ENCODE measurements around the gene COCH. TPM values are rescaled to one million over a fixed set of nuclear protein-coding genes. Genes with fewer than 3 reads are reported as not detected.
A peak's percentile ranks its signal among the peaks of the same experiment; 100 is the strongest.

The COCH gene
- total and polyA plus RNA-seq, 10 of the 15 experiments (the other 5 are each of a cell fraction or from before 2014, with no cell fraction given): 1.8 to 8.3 (median 5.1) TPM

DNA sequence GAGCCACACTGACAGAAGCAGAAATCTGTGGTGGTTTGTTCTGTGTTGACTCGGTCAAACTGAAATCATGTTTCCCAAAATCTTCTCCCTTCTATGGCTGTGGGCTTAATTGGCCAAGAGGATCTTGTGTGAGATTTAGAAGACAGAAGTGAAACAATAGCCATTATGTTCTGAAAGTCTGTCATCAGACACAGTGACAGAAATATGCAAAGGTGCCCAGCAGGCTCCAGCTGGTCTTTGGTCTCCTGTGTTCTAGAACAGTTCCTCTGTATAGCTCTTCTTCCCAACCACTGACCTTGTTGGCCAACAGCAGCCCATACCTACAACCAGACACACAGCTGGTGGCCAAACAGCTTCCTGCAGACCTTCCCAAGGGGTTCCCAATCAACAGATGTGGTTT lies 25.0 kb upstream of the COCH start (continued):
- TF ChIP-seq, protein P1, sequence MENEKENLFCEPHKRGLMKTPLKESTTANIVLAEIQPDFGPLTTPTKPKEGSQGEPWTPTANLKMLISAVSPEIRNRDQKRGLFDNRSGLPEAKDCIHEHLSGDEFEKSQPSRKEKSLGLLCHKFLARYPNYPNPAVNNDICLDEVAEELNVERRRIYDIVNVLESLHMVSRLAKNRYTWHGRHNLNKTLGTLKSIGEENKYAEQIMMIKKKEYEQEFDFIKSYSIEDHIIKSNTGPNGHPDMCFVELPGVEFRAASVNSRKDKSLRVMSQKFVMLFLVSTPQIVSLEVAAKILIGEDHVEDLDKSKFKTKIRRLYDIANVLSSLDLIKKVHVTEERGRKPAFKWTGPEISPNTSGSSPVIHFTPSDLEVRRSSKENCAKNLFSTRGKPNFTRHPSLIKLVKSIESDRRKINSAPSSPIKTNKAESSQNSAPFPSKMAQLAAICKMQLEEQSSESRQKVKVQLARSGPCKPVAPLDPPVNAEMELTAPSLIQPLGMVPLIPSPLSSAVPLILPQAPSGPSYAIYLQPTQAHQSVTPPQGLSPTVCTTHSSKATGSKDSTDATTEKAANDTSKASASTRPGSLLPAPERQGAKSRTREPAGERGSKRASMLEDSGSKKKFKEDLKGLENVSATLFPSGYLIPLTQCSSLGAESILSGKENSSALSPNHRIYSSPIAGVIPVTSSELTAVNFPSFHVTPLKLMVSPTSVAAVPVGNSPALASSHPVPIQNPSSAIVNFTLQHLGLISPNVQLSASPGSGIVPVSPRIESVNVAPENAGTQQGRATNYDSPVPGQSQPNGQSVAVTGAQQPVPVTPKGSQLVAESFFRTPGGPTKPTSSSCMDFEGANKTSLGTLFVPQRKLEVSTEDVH (IDR thresholded peaks at IDR 0.05; ENCODE audit: low read depth, partially characterized antibody): no peak
- TF ChIP-seq ZZZ3 (IDR thresholded peaks at IDR 0.05; ENCODE audit: control insufficient read depth, insufficient read length, low read depth): no peak
- no peak for TF ChIP-seq MXI1 (IDR thresholded peaks at IDR 0.05; ENCODE audit: low read depth, low read length)
- TF ChIP-seq EZH2 (IDR thresholded peaks at IDR 0.05; ENCODE audit: borderline replicate concordance, control insufficient read depth, low read depth, low read length): no peak
- 0 out of 4 replicates have a peak, but pooled peaks of 1 of the 2 experiments have one; percentile 3 for TF ChIP-seq CEBPB (IDR thresholded peaks at IDR 0.05; ENCODE audit: borderline replicate concordance in 1 of 2, low read depth in 2 of 2, low read length in 2 of 2)
- TF ChIP-seq RUNX3 (IDR thresholded peaks at IDR 0.05; ENCODE audit: low read length): peak; percentile 47
- no peak for TF ChIP-seq SMAD5 (IDR thresholded peaks at IDR 0.05; ENCODE audit: low read depth)
- TF ChIP-seq POLR2AphosphoS2 (IDR thresholded peaks at IDR 0.05; ENCODE audit: low read depth, low read length): no peak
- TF ChIP-seq, protein P2, sequence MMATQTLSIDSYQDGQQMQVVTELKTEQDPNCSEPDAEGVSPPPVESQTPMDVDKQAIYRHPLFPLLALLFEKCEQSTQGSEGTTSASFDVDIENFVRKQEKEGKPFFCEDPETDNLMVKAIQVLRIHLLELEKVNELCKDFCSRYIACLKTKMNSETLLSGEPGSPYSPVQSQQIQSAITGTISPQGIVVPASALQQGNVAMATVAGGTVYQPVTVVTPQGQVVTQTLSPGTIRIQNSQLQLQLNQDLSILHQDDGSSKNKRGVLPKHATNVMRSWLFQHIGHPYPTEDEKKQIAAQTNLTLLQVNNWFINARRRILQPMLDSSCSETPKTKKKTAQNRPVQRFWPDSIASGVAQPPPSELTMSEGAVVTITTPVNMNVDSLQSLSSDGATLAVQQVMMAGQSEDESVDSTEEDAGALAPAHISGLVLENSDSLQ (IDR thresholded peaks at IDR 0.05): peak; percentile 51; the same call in 1 of the 2 replicates
- TF ChIP-seq, protein P3, sequence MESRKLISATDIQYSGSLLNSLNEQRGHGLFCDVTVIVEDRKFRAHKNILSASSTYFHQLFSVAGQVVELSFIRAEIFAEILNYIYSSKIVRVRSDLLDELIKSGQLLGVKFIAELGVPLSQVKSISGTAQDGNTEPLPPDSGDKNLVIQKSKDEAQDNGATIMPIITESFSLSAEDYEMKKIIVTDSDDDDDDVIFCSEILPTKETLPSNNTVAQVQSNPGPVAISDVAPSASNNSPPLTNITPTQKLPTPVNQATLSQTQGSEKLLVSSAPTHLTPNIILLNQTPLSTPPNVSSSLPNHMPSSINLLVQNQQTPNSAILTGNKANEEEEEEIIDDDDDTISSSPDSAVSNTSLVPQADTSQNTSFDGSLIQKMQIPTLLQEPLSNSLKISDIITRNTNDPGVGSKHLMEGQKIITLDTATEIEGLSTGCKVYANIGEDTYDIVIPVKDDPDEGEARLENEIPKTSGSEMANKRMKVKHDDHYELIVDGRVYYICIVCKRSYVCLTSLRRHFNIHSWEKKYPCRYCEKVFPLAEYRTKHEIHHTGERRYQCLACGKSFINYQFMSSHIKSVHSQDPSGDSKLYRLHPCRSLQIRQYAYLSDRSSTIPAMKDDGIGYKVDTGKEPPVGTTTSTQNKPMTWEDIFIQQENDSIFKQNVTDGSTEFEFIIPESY (IDR thresholded peaks at IDR 0.05): no peak
- TF ChIP-seq MEF2A (IDR thresholded peaks at IDR 0.05; ENCODE audit: insufficient read depth, low read depth, low read length): 0 out of 2 replicates have a peak, but pooled peaks have one; percentile 25
- TF ChIP-seq DPF2 (IDR thresholded peaks at IDR 0.05): 0 out of 2 replicates have a peak, but pooled peaks have one; percentile 50
- peak; percentile 90 for TF ChIP-seq TCF12 (IDR thresholded peaks at IDR 0.05; ENCODE audit: low read depth, low read length)
- no peak for TF ChIP-seq SUPT20H (IDR thresholded peaks at IDR 0.05; ENCODE audit: borderline replicate concordance, control insufficient read depth, low read depth, low read length)
- TF ChIP-seq HCFC1 (IDR thresholded peaks at IDR 0.05; ENCODE audit: low read length): no peak
- no peak for TF ChIP-seq PAX8 (IDR thresholded peaks at IDR 0.05)
- TF ChIP-seq, protein P4, sequence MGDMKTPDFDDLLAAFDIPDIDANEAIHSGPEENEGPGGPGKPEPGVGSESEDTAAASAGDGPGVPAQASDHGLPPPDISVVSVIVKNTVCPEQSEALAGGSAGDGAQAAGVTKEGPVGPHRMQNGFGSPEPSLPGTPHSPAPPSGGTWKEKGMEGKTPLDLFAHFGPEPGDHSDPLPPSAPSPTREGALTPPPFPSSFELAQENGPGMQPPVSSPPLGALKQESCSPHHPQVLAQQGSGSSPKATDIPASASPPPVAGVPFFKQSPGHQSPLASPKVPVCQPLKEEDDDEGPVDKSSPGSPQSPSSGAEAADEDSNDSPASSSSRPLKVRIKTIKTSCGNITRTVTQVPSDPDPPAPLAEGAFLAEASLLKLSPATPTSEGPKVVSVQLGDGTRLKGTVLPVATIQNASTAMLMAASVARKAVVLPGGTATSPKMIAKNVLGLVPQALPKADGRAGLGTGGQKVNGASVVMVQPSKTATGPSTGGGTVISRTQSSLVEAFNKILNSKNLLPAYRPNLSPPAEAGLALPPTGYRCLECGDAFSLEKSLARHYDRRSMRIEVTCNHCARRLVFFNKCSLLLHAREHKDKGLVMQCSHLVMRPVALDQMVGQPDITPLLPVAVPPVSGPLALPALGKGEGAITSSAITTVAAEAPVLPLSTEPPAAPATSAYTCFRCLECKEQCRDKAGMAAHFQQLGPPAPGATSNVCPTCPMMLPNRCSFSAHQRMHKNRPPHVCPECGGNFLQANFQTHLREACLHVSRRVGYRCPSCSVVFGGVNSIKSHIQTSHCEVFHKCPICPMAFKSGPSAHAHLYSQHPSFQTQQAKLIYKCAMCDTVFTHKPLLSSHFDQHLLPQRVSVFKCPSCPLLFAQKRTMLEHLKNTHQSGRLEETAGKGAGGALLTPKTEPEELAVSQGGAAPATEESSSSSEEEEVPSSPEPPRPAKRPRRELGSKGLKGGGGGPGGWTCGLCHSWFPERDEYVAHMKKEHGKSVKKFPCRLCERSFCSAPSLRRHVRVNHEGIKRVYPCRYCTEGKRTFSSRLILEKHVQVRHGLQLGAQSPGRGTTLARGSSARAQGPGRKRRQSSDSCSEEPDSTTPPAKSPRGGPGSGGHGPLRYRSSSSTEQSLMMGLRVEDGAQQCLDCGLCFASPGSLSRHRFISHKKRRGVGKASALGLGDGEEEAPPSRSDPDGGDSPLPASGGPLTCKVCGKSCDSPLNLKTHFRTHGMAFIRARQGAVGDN (IDR thresholded peaks at IDR 0.05): no peak
- TF ChIP-seq NFYA (IDR thresholded peaks at IDR 0.05; ENCODE audit: borderline replicate concordance, low read depth, low read length): no peak
- peak; percentile 72 for TF ChIP-seq EED (IDR thresholded peaks at IDR 0.05; ENCODE audit: low read depth)
- no peak for TF ChIP-seq CHD2 (IDR thresholded peaks at IDR 0.05; ENCODE audit: borderline replicate concordance, low read depth, low read length)
- no peak for TF ChIP-seq BRCA1 (IDR thresholded peaks at IDR 0.05; ENCODE audit: low read depth, low read length)

Data from GM12878 (cell line).